ENCODE measurements around the gene CDK8. TPM values are rescaled to one million over a fixed set of nuclear protein-coding genes. Genes with fewer than 3 reads are reported as not detected.
"Not testable (repeated sequence)": the region's sequence is repeated elsewhere in the genome, so short reads cannot be mapped to it uniquely, and the experiment has no call there.

CDK8 gene
- total RNA-seq, 2 donors from 2014 or later = 12.5 to 14.4 TPM

DNA sequence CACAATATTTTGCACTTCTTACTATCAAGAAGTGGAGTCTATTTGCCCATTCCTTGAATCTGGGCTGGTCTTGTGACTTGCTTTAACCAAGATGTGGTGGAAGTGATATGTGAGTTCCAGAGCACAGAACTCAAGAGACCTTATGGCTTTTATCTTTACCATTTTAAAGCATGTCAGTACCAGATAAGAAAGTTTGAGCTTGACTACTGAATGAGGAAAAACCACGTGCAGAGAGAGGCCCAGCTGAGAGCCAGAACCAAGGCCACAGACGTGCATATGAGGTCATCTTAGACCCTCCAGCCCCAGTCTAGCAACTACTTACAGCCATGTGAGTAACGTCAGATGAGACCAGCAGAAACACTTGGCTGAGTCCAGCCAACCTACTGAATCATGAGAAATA is 6.3 kb upstream of the CDK8 start:
- no peak for DNase-seq (ENCODE audit: low spot score)
- intact Hi-C loops (cut with DNase I) = no loop called here

DNA sequence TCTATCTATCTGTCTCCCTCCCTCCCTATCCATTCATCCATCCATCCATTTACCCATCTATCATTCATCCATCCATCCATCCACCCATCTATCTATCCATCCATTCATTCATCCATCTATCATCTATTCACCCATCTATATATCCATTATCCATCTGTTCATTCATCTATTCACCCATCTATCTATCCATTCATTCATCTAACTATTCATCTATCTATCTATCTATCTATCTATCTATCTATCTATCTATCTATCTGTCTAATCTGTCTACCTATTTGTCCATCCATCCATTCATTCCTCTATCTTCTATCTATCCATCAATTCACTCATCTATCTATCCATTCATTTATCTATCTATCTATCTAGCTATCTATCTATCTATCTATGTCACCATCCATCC is 4.4 kb upstream of the CDK8 start:
- no peak for DNase-seq (ENCODE audit: low spot score)
- intact Hi-C loops (cut with DNase I) = no loop called here

DNA sequence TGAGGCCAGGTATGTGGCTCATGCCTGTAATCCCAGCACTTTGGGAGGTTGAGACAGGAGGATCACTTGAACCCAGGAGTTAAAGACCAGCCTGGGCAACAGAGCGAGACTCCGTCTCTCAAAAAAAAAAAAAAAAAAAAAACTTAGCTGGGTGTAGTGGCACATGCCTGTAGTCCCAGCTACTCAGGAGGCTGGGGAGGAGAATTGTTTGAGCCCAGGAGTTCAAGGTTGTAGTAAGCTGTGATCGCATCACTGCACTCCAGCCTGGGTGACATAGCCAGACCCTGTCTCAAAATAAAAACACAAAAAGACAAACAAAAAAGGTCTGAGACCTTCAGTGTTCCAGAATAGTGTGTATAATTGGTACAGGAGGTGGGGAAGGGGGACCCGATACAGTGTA is 1.9 kb upstream of the CDK8 start:
- not testable (repeated sequence) for DNase-seq (ENCODE audit: low spot score)

DNA sequence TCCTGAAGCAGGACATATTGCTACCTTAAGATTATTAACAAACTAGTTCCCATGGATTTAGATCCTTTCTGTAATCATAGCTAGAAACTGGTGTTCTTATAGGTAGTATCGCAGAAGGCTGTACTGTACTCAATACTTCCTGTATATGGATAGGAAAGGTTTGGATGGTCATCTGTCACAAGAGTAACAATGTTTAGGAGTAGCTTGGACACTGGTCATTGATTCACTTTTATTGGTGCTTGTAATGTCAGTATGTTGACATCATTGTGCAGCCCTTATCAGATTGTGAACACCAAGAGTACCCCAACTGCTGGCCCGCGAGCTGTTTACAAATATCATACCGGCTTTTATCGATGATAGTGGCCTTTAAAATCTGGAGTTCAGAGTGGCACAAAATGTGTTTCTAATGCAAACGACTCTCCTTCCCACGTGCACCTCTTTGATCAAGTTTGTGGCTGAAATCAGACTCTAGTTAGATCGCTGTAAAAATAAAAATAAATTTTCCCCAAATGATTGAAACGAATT is 605 bp upstream of the CDK8 start:
- intact Hi-C loops (cut with DNase I) = no loop called here

More for the DNA sequence above, 1.9 kb upstream of the CDK8 start:
- intact Hi-C loops (cut with DNase I) = not testable (repeated sequence)

DNA sequence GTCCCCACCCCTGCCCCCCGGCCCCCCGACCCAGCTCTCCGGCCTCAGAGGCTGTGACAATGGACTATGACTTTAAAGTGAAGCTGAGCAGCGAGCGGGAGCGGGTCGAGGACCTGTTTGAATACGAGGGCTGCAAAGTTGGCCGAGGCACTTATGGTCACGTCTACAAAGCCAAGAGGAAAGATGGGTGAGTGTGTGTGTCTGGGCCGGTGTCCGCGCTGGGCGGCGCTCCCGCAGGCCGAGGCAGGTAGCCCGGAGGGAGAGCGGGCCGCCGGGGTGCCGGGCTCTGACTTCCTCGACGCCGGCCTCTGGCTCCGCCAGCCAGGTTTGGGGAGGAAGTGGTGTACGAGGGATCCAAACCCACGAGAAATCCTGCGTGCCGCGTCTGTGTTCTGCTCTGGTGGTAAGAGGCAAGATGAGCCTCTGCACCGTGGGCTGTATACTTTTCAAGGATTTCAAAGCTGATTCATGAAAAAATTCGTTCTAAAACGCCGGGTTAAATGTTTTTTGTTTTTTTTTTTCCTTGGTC is 718 bp downstream of the CDK8 start:
- peak; percentile 87 for DNase-seq (ENCODE audit: low spot score)
- intact Hi-C loops (cut with DNase I) = no loop called here

More for the DNA sequence above, 605 bp upstream of the CDK8 start:
- DNase-seq (ENCODE audit: low spot score) = no peak

DNA sequence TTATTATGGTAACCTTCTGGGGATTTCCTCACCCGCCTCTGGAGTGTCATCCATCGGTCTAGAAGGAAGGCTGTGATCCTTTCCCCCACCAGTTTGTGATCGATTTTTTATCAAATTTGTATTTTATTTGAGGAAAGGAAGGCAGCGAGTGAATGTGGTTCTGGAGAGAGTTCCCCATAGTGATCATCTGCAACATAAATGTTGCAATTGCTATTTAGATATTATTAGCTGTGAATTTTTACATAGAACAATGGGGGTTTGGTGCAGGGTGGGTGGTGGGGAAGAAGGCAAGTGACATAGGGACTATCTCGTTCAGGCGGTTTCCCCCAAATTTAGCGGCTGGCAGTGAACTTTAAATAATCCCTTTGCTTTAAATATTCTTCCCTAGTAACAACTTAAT is 1.2 kb downstream of the CDK8 start:
- intact Hi-C loops (cut with DNase I) = no loop called here
- DNase-seq (ENCODE audit: low spot score) = no peak

DNA sequence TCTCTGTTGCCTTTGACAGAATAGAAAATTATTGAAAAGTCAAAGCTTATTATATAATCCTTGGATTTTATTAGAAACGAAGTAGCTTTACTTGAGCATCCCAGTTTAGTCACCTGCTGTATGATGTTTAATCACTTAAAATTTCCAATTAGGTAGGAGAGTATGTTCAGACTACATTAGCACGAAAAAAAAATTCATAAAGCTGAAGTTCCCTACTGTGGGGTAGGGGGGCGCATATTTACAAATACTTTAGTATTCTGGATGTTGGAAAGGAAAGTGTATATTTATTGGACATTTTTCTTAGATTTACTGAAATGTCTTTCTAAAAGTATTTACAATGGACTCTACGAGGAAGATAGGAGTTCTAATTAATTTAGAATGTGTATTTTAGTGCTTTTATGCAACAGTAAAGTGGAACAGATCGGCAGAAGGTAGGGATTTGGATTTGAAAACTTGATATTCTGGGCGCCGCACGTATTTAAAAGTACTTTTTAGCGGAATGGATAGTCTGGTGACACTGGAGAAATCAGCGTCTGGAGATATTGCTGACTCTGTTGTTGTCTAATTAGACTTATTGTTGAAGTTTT is 1.9 kb downstream of the CDK8 start:
- intact Hi-C loops (cut with DNase I) = no loop called here
- no peak for DNase-seq (ENCODE audit: low spot score)

DNA sequence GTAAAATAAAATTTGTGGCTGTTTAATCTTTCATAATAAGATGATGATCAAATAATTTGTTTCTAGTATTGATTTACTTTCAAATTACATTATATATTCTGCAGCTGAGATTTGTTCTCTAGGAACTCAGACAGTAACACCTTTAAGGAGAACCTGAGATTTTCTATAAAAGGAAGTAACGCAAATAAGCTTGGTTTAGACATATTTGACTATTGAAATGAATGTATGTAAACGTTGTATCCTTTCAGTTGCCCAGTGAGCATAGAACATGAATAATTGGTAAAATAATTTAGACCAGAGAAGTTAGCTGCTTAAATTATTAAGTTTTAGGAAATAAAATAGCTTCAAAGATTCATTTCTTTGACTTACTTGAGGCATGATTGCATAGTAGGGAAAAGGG is 3.1 kb downstream of the CDK8 start:
- DNase-seq (ENCODE audit: low spot score) = no peak
- intact Hi-C loops (cut with DNase I) = no loop called here

DNA sequence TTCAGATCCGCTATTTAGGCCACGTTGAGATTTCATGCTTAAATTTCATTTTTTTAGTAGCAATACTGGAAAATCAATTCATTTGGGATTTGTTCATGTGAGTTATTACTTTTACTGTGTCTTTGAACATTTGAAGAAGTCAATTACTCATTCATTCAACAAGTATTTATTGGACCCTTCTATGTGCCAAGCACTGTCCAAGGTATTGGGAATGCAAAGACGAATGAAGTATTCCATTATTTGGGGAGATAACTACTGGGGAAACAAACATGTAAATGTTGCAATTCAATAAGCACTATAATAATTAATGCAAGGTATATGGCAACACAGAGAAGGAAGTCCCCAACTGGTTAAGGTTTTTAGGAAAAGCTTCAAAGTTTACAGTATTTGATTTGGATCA is 5.7 kb downstream of the CDK8 start:
- intact Hi-C loops (cut with DNase I) = no loop called here
- no peak for DNase-seq (ENCODE audit: low spot score)

DNA sequence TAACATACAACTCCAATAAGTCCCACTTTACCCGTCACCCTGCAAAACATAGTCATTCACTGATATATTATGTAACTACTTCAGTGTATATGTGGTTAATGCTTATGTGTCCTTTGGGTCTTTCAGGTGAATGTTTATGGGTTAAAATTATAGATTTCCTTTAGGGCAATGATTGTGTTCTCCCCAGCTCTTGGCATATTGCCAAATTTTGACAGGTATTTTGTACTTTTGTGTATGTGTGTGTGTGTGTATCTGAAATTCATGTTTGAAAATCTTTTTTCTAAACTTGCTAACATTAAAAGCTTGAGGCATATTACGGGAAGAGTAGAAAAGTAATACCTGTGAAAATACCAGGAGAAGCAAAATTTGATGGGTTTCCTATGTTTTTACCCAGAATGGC is 8.2 kb downstream of the CDK8 start:
- no peak for DNase-seq (ENCODE audit: low spot score)
- intact Hi-C loops (cut with DNase I) = no loop called here

DNA sequence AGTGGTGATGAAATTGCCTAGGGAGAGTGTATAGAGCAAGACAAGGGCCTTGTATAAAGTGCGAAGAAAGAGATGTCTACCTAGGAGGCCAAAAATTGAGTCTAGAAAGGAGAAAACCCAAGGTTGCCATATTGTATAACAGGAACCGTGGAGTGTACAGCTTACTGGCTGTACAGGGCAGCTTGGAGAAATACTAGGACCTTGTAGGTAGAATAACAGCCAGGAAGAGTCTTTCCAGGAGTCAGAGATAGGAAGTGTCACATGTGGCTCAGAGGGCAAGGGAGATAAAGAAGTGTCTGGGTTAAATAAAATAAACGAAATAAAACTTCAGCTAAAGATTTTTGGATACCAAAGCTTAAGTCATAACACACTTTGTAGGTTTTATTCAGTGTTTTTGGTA is 12.4 kb downstream of the CDK8 start:
- no peak for DNase-seq (ENCODE audit: low spot score)
- intact Hi-C loops (cut with DNase I) = no loop called here

DNA sequence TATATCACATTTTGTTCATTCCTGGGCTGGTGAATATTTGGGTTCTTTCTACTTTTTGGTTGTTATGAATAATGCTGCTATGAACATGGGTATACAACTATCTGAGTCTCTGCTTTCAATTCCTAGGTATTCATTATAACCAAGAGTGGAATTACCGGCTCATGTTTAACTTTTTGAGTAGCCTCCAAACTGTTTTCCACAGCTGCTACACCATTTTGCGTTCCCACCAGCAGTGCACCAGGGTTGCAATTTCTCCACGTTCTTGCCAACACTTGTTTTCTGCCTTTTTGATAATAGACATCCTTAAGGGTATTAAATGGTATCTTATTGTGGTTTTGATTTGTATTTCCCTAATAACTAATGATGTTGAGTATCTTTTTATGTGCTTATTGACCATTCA is 16.8 kb downstream of the CDK8 start:
- DNase-seq (ENCODE audit: low spot score) = no peak
- intact Hi-C loops (cut with DNase I) = no loop called here

DNA sequence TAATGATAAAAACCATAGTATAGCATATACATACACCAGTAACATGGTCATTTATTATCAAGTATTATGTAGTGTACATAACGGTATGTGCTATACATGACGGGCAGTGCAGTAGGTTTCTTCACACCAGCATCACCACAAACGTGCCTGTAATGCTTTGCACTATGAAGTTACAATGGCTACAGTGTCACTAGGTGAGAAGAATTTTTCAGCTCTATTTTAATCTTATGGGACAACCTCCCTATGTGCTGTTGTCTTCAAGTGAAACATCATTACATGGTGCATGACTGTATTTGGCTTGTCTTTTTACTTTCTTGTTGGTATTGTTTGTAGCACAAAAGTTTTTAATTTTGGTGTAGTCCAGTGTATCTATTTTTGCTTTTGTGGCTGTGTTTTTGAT is 18.7 kb downstream of the CDK8 start:
- DNase-seq (ENCODE audit: low spot score) = no peak
- intact Hi-C loops (cut with DNase I) = no loop called here

DNA sequence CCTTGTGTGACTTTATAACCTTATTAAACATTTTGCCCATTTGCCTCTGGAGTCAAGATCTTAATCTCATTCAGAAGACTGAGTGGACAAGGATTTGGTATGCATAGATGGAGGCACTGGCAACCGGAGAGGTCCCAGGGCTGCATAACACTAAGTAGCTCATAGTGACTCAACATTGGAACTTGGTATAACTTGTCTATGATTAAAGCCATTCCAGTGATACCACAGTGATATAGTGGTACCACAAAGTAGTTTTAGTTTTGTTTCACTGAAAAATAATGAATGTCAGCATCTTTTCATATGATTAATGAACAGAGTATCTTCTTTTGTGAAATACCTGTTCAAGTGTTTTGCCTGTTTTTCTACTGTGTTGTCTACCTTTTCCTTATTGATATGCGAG is 26.4 kb downstream of the CDK8 start:
- intact Hi-C loops (cut with DNase I) = no loop called here
- DNase-seq (ENCODE audit: low spot score) = no peak

DNA sequence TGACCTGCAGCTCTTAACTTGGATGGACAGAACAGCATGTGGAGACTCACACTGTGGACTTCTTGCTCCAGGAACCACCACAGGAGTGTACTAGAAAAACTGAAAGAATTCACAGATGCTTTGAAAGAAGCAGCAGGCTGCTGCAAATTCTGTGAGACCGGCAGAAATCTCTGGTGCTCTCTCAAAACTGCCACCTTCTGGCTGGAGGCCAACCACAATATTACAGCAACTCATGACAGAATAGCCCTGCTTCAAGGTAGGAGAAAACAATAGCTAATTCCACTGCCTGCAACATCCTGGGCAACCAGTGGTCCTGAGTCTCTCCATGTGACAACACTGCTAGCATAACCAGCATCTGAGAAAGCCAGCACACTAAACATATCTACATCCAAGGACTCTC is 26.9 kb downstream of the CDK8 start:
- intact Hi-C loops (cut with DNase I) = no loop called here
- DNase-seq (ENCODE audit: low spot score) = no peak

DNA sequence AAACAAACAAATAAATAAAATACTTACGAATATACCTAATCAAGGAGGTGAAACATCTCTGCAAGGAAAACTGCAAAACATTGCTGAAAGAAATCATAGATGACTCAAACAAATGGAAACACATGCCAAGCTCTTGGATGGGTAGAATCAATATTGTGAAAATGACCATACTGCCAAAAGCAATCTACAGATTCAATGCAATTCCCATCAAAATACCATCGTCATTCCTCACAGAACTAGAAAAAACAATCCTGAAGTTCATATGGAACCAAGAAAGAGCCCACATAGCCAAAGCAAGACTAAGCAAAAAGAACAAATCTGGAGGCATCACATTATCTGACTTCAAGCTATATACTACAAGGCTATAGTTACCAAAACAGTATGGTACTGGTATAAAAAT is 32.0 kb downstream of the CDK8 start:
- DNase-seq (ENCODE audit: low spot score); intact Hi-C loops (cut with DNase I): not testable (repeated sequence)

DNA sequence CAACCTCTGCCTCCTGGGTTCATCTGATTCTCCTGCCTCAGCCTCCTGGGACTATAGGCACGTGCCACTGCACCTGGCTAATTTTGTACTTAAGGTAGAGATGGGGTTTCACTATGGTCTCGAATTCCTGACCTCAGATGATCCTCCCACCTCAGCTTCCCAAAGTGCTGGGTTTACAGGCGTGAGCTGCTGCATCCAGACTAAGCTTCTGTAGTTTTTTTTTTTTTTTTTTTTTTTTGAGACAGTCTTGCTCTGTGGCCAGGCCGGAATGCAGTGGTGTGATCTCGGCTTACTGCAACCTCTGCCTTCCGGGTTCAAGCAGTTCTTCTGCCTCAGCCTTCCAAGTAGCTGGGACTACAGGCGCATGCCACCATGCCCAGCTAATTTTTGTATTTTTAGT is 34.9 kb downstream of the CDK8 start:
- intact Hi-C loops (cut with DNase I); DNase-seq (ENCODE audit: low spot score): not testable (repeated sequence)

DNA sequence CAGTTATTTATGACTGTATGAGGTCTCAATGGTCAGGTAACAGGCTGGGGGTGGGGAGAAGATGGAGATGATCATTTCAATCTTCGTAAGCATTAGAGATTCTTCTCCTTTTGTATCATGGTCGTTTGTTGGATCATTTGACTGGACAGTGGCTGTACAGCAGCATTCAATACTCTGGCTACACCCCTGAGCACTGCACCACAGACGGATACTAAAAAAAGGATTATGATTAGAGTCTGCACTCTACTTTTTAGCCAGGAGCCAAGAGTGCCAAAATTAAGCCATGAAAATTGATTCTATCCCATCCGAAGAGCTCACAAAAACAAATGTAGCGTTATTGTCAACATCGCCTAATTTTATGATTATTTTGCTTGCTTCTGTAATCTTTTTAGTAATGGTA is 41.9 kb downstream of the CDK8 start:
- intact Hi-C loops (cut with DNase I) = no loop called here
- no peak for DNase-seq (ENCODE audit: low spot score)

DNA sequence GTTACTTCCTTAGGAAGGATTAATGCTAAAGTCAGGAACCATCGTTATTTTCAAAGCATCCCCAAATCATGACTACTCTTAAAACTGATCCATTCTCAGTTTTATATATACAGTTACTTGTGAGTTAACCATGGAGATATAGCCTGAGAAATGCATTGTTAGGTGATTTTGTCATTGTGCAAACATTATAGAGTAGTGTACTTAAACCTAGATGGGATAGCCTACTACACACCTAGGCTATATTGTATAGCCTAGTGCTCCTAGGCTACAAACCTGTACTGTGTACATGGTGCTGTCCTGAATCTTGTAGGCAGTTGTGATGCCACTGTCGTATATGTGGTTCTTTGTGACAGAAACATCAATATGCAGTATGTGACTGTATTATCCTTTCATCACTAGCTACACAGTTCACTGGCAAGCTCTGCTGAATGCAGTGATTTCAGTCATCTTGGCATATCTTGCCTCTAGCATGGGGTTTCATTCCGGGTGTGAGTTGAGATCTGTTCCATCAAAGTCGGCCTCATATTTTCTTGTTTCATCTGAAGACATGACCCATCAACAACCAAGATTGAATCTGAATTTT is 45.3 kb downstream of the CDK8 start:
- intact Hi-C loops (cut with DNase I) = no loop called here
- no peak for DNase-seq (ENCODE audit: low spot score)

DNA sequence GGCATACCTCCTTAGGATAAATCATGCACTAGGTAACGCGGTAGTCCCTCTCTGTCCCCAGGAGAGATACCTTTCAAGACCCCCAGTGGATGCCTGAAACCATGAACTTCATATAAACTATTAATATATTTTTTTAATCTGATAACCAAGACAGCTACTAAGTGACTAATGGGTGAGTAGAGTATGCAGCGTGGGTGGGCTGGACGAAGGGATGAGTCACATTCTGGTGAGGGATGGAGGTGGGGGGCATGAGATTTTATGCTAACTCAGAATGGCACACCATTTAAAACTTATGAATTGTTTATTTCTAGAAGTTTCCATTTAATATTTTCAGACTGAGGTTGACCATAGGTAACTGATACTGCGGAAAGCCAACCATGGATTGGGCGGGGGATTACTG is 46.2 kb downstream of the CDK8 start:
- DNase-seq (ENCODE audit: low spot score) = no peak

DNA sequence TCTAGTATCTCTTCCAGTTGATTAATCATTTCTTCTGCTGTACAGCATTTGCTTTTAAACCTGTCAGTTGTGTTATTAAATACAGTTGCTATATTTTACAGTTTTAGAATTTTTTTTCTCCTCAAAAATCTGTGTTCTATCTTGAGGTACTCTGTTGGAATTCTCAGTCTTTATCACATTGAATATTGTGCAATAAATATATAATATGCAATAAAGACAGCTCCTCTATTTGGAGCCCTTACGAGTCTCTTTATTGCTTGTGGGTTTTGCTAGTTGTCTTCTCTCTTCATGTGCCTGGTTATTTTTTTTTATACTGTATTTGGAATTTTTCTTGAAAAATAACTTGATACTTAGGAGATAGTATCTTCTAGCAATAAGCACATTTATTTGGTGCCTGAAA is 51.7 kb downstream of the CDK8 start:
- no peak for DNase-seq (ENCODE audit: low spot score)
- intact Hi-C loops (cut with DNase I) = no loop called here

More for the DNA sequence above, 46.2 kb downstream of the CDK8 start:
- intact Hi-C loops (cut with DNase I) = no loop called here

Measured in posterior vena cava (tissue), 2 donors.